K562 (cell line): ENCODE measurements around the gene SFXN3. TPM values are rescaled to one million over a fixed set of nuclear protein-coding genes. Genes with fewer than 3 reads are reported as not detected.
A peak's percentile ranks its signal among the peaks of the same experiment; 100 is the strongest.

Experiments used
- ATAC-seq: fragments of 200-7000 bp; cut with Tn5 transposase; 3 replicates; pipeline ENCODE4 v1.9.1; 2020; ENCODE audit warnings: moderate library complexity
- BruUV-seq: library from RNA; stranded (reverse); fragments of 400-500 nt; replicated peaks from 2 replicates; lab custom pipeline; 2021; lab: Mats Ljungman, UMichigan
- CTCF ChIA-PET: fragments of 300-600 bp; formaldehyde crosslinking; extraction: SDS; loops from one replicate; lab custom pipeline; 2021; ENCODE audit warnings: low intra/inter-chr PET ratio; lab: Yijun Ruan, JAX
- POLR2A ChIA-PET: fragments of 300-600, 350-650 bp; sonication (Branson Sonifier 250); formaldehyde crosslinking; extraction: SDS; loops from one replicate; lab custom pipeline; 2021; ENCODE audit warnings: antibody characterized with exemption, inconsistent platforms; lab: Yijun Ruan, JAX
- DNase-seq, 4 experiments: peaks; one replicate each; pipeline versions ENCODE4 v3.0.0 to v3.0.0-alpha.2; 2011 to 2018; ENCODE audit warnings: low spot score in 3 of 4, mixed read lengths in 3 of 4; ENCODE audit errors: extremely low read depth in 1 of 4
- FAIRE-seq: peaks from 2 replicates; lab custom pipeline; 2011; peaks lifted over from hg19 to GRCh38; lab: Jason Lieb, UNC
- H2AFZ ChIP-seq: 2 replicates; pipeline ENCODE4 v1.6.0; 2011; ENCODE audit warnings: low read depth, low read length, control low read depth, inconsistent platforms
- H3K27ac ChIP-seq: fragments of 200-600 bp; 3 replicates; pipeline ENCODE4 v1.8.0; 2011; ENCODE audit warnings: low read depth, mild to moderate bottlenecking, control low read depth, inconsistent platforms, low read length, moderate library complexity, mixed read lengths; ENCODE audit errors: extremely low read depth
- H3K27me3 ChIP-seq, 2 experiments: fragments of 300-600 bp in 1 of 2; 2 replicates in 1 of 2; 3 replicates in 1 of 2; pipeline versions ENCODE4 v1.6.0 to v1.8.0; 2011; ENCODE audit warnings: inconsistent platforms in 2 of 2, low read length in 2 of 2, mild to moderate bottlenecking in 1 of 2, mixed read lengths in 1 of 2, moderate library complexity in 1 of 2; ENCODE audit not compliant: control insufficient read depth in 2 of 2, insufficient read depth in 2 of 2
- H3K36me3 ChIP-seq: fragments of 300-600 bp; 3 replicates; pipeline ENCODE4 v1.8.0; 2011; ENCODE audit warnings: mild to moderate bottlenecking, low read length, inconsistent platforms; ENCODE audit not compliant: control insufficient read depth, insufficient read depth
- H3K4me1 ChIP-seq, 2 experiments: fragments of 200-600 bp in 1 of 2; replicated peaks in 1 of 2; 2 replicates in 1 of 2; 3 replicates in 1 of 2; pipeline versions ENCODE4 v1.5.1 to v1.8.0; 2011; ENCODE audit warnings: inconsistent platforms in 2 of 2, low read length in 2 of 2, mild to moderate bottlenecking in 1 of 2, mixed read lengths in 1 of 2, moderate library complexity in 1 of 2; ENCODE audit not compliant: control insufficient read depth in 2 of 2, insufficient read depth in 2 of 2
- H3K4me2 ChIP-seq: 2 replicates; pipeline ENCODE4 v1.6.1; 2011; ENCODE audit warnings: low read length, control low read depth, inconsistent platforms, mixed read lengths; ENCODE audit not compliant: insufficient read depth
- H3K4me3 ChIP-seq: fragments of 200-600 bp; sonication (generic), shearing (Covaris generic); 2 replicates; pipeline ENCODE4 v1.5.1; 2016; ENCODE audit warnings: control low read depth, inconsistent platforms
- H3K79me2 ChIP-seq: fragments of 200-600 bp; 3 replicates; pipeline ENCODE4 v1.8.0; 2011; ENCODE audit warnings: low read length, inconsistent platforms; ENCODE audit not compliant: control insufficient read depth, insufficient read depth
- H3K9ac ChIP-seq, 2 experiments: 2 replicates each; pipeline versions ENCODE4 v1.6.0 to v1.6.1; 2011; ENCODE audit warnings: low read depth in 2 of 2, low read length in 2 of 2, control low read depth in 1 of 2, inconsistent platforms in 1 of 2, mild to moderate bottlenecking in 1 of 2, mixed read lengths in 1 of 2; ENCODE audit not compliant: insufficient read depth in 1 of 2
- H3K9me1 ChIP-seq: one replicate; pipeline ENCODE4 v1.6.0; 2011; ENCODE audit warnings: inconsistent platforms, mild to moderate bottlenecking, low read length, moderate library complexity; ENCODE audit not compliant: control insufficient read depth, insufficient read depth
- H3K9me3 ChIP-seq: replicated peaks from 2 replicates; pipeline ENCODE4 v1.5.1; 2011; ENCODE audit warnings: low read depth, low read length, inconsistent platforms; ENCODE audit not compliant: control insufficient read depth, insufficient read depth
- H4K20me1 ChIP-seq: replicated peaks from 2 replicates; pipeline ENCODE4 v1.6.1; 2011; ENCODE audit warnings: low read length, inconsistent platforms, mixed read lengths; ENCODE audit not compliant: control insufficient read depth, insufficient read depth
- EP300 ChIP-seq: IDR thresholded peaks from 2 replicates; pipeline ENCODE4 v1.6.1; 2012; ENCODE audit warnings: low read length, improper control_type of control experiment
- ETS1 ChIP-seq: conservative IDR thresholded peaks from 2 replicates; pipeline ENCODE4 v1.6.1; 2011; ENCODE audit warnings: low read depth, mild to moderate bottlenecking, low read length; ENCODE audit not compliant: control insufficient read depth
- NRF1 ChIP-seq, 2 experiments: fragments of 450-650 bp; IDR thresholded peaks in 1 of 2; conservative IDR thresholded peaks in 1 of 2; 2 replicates each; pipeline ENCODE4 v1.6.1; 2014; ENCODE audit warnings: mild to moderate bottlenecking in 2 of 2
- PHF8 ChIP-seq: fragments of 200-600 bp; sonication (generic); IDR thresholded peaks from 2 replicates; pipeline ENCODE4 v1.6.1; 2012; ENCODE audit warnings: mixed run types, mild to moderate bottlenecking, inconsistent platforms, low read length, moderate library complexity, borderline replicate concordance
- POLR2G ChIP-seq: fragments of 200-400 bp; formaldehyde crosslinking; IDR thresholded peaks from 2 replicates; pipeline ENCODE4 v1.6.1; 2017; ENCODE audit warnings: low read depth, mild to moderate bottlenecking, antibody characterized with exemption, low read length, moderate library complexity
- VEZF1 ChIP-seq: fragments of 200-800 bp; sonication (Bioruptor generic); IDR thresholded peaks from 2 replicates; pipeline ENCODE4 v1.6.1; 2017; ENCODE audit warnings: missing genetic modification characterization, missing compliant biosample characterization
- ZBTB7A ChIP-seq: IDR thresholded peaks from 2 replicates; pipeline ENCODE4 v1.6.1; 2011; ENCODE audit warnings: low read depth, mild to moderate bottlenecking, low read length, moderate library complexity, borderline replicate concordance; ENCODE audit not compliant: control insufficient read depth
- WGBS: fragments of 100-300 bp; shearing (Covaris generic); methylation state at CpG from one replicate; pipeline ENCODE4 v1.1.6; 2016; ENCODE audit warnings: low coverage, mixed read lengths; ENCODE audit not compliant: insufficient coverage; ENCODE audit errors: missing lambda C conversion rate; 5-methylcytosine and 5-hydroxymethylcytosine counted together
- in situ Hi-C: fragments of 300-500 bp; cut with MboI; formaldehyde crosslinking; loops from 4 replicates; pipeline ENCODE4 v1.15.0; 2018; ENCODE audit warnings: inconsistent platforms, mixed read lengths
- intact Hi-C: fragments of 100-400 bp; cut with micrococcal nuclease; formaldehyde crosslinking; loops from 2 replicates; pipeline ENCODE4 v1.14.2; 2022
- polyA plus RNA-seq, 8 experiments: library from polyadenylated mRNA; depleted of rRNA in 4 of 8; stranded (reverse) in 5 of 8; unstranded in 3 of 8; fragments of >200 nt; fragmentation: Nextera tagmentation in 2 of 8; fragmentation: Illumina TruSeq in 1 of 8; extraction: Ambion mirVana in 2 of 8; extraction: Trizol in 1 of 8; gene quantifications; 2 replicates each; pipeline versions ENCODE4 v1.2.1 to v1.2.3, GENCODE V29; 2011 to 2014; ENCODE audit warnings: inconsistent platforms in 1 of 8, missing spikeins in 1 of 8
- total RNA-seq, 7 experiments: library from RNA; depleted of rRNA in 6 of 7; stranded (reverse); fragments of >200 nt in 6 of 7; fragmentation: Illumina TruSeq in 2 of 7; extraction: Trizol in 2 of 7; gene quantifications; 2 replicates each; pipeline versions ENCODE4 v1.2.1 to v1.2.3, GENCODE V29; 2011 to 2021; ENCODE audit warnings: low replicate concordance in 1 of 7

SFXN3 gene
- total and polyA plus RNA-seq, 9 of the 15 experiments (the other 6 are each of a cell fraction or from before 2014, with no cell fraction given), result 0.24 to 4.6 (median 0.86) TPM

- peak; percentile 88; the same call in 1 of the 2 replicates for TF ChIP-seq ZBTB7A
- TF ChIP-seq ETS1, result 0 out of 2 replicates have a peak, but pooled peaks have one; percentile 4
- no peak for TF ChIP-seq EP300
- TF ChIP-seq POLR2G, result no peak
- TF ChIP-seq PHF8, result peak; percentile 27; the same call in 1 of the 2 replicates
- TF ChIP-seq VEZF1 (CRISPR knock-in tag), result peak; percentile 88
- 0 out of 4 replicates have a peak, but pooled peaks have one; percentile 6 to 8 for TF ChIP-seq NRF1 (conservative IDR thresholded peaks at IDR 0.05 in 1 of 2, IDR thresholded peaks at IDR 0.05 in 1 of 2)
- Histone ChIP-seq H3K4me2 (peak within 1 kb of the TSS; percentile 100), H2AFZ (peak within 1 kb of the TSS; percentile 86), H3K27ac (peak within 1 kb of the TSS; percentile 93), H4K20me1 (no peaks in the 10 kb centered on the region), H3K27me3 (no peaks in the 10 kb centered on the region), H3K9me1 (no peaks in the 10 kb centered on the region), H3K9me3 (no peaks in the 10 kb centered on the region), H3K4me1 (peaks cover 26 to 81% of the 10 kb centered on the region in 2 experiments; a peak in 4 of 5 replicates), H3K4me3 (peak within 1 kb of the TSS; percentile 76), H3K79me2 (peaks cover 64% of the 10 kb centered on the region), H3K36me3 (peaks cover 30% of the 10 kb centered on the region; the same call in 2 of the 3 replicates), H3K9ac (peak within 1 kb of the TSS; percentile 85 to 90)
- FAIRE-seq, result no peak
- ATAC-seq, result peak; percentile 41; the same call in 2 of the 3 replicates
- WGBS, result 0% methylated on average over 6 of the region's 44 CpGs
- ChIA-PET POLR2A (interaction anchor here (0.6 to 1.0 kb wide), 3 partner anchors 12 to 64 kb away, joined by 3 to 5 read pairs (median 3); no protein-coding TSS in a partner anchor), CTCF (interaction anchor here (0.5 to 9.3 kb wide), 3 partner anchors 13 to 67 kb away, joined by 3 to 150 read pairs (median 3); no protein-coding TSS in a partner anchor)
- peak in 3 of 4 experiments; percentile 78 to 81 (median 80) for DNase-seq
- no TSS peak for BruUV-seq
- intact Hi-C loops (no loop called here), in situ Hi-C loops (loop anchor here (25.0 kb wide), 1 partner anchor 1038 kb away; no protein-coding TSS in a partner anchor)
Observed at GRCh38 chr10:100999742-101000126, 31.3 kb upstream of the SFXN3 start, which contains the start of gene LZTS2. LZTS2 (plus strand) TSS chr10:100999808; CDS start chr10:101002539, 2,731 bp downstream.
